Stimulated activated CD4-positive, alpha-beta T cell treated with anti-CD3 and anti-CD28 coated beads, Interleukin-1b, Interleukin-23, amount 100 ng/mL, for 1 hour (primary cell): Measurements from ENCODE around the gene PRKCD.

Experiments used
- DNase-seq, 2 donors: peaks; one replicate each; pipeline ENCODE4 v3.0.0-alpha.2; 2020; ENCODE audit warnings: low read depth in 2 of 2

The PRKCD gene

DNA sequence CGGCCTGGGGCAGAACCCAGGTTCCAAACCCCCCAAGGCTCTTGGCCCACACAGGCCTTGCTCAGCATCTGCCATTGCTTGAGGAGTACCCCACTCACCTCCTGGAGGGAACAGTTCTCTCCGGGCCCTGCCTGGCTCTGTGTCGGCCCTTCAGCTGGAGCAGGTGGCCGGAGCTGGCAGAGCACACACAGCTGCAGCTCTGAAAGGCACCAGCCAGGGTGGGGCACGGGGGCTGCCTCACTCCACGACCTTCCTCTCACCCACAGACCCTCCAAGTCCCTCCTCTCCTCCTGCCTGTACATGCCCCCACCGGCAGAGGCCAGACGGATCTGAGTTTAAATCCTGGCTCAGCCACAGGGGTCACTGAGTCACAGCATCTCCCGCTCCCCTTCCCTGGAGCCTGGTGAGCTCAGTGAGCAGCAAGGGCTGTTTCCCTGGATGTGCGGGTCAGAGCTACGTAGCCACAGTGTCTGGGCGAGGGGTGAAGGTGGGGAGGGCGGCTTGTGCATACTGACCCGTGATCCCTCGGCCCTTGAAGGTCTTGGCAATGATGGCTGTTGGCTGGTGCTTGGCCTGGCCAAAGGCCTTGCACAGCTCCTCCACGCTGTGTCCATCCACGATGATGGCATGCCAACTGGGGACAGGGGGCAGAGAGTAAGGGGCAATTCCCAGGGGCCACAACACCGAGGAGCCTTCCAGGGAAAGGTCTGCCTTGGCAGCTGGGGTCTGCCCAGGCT is 71.8 kb downstream of the PRKCD start:
- no peak for DNase-seq

GRCh38 chr3:53234130-53234840 is 73.3 kb downstream of the PRKCD start:
- DNase-seq = no peak

DNA sequence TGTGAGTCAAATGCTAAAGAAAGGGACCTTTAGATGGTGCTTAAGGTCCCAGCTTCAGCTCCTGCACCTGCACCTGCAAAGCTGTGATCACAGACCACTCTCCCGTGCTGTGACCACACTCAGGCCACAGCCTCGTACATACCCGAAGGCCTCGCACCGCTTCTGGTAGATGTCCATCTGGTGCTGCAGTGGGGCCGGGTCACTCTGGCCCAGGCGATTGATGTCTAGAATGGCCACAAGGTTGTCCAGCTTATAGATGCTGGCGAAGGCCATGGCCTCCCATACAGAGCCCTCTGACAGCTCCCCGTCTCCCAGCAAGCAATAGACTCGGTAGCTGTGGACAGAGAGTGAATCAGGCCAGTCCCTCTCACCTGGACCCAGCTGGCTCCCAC is 73.8 kb downstream of the PRKCD start:
- DNase-seq = no peak

DNA sequence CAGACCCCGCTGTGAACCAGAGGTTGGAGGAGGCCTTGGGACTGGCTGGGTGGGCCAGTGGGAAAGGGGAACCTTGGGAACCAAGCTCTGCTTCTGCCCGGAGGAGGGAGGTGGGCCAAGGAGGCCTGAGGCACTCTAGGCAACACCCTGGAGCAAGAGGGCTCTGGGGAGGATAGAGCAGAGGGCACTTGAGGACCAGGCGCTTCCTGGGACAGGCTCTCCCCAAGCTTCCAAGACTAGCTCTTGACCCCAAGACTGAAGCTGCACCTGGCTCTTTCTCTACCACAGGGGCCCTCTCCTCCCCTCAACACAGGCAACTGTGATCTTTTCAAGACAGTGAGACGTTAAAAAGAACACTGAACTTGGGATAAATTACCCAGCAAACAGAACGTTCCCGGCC is 74.5 kb downstream of the PRKCD start:
- no peak for DNase-seq

DNA sequence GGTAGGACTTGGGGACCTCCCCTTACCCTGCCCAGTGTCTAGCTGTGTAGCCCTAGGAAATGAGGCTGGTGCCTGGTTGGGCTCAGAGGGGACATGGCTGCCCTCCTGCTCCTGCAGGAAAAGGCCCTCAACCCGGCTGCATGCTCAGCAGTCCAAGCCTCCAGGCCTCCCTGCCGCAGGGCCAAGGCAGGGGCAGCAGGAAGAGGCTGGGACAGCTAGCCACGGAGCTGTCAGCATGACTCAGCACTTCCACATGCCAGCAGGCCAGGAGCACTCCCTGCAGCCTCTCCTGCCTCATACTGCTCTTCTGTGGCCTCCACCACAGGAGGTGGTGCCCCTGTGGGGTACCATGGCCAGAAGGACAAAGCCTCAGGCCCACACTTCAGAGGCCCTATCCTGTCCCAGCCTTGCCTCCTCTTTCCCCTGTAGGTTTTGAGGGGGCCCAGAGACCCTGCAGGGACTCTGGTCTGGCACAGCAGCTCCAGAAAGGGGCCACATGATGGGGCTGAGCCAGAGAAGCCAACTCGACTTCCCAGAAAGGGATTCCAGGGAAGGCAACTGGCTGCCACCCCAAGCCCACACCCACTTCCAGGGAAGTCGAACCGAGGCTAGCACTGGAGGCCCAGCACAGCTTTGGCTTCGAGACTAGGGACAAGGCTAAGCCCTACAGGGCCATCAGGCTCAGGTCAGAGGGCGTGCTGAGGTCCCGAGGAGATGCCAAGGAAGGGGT is 75.3 kb downstream of the PRKCD start:
- no peak for DNase-seq

DNA sequence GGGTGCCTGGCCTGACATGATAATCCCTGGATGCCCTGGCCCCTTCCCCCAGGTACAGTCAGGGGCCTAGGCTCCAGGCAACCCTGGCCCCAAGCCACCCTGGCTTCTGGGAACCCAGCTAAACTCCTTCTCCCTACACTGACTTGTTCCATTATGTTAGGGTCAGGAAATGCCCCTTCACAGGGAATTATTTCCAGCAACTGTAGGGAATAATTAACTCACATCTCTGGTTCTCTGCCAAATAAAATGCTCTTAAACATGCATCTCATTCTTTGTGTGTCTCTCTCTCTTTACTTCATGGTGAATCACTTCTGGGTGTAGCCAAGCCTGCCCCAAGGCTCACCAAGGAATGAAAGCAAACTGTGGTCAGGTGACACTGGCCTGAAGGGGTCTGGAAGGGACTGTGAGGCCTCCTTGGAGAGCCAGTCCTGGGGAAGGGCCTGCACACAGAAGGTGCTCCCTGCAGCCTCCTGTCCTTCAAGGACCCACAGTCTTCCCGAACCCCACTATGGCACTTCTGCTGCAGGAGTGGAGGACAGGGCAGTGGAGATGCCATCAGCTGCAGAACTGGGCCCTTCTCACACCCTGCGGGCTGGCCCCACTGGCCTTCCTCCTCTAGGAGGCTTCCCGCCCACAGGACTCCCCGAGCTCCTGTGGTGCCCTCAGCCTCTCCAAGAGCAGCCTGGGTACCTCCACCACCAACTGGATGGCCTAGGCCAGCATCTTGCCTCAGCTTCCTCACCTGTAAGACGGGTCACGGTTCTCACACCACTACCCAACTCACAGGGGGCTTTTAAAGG is 77.2 kb downstream of the PRKCD start:
- DNase-seq = no peak

GRCh38 chr3:53238886-53239285 is 77.9 kb downstream of the PRKCD start:
- DNase-seq = no peak

DNA sequence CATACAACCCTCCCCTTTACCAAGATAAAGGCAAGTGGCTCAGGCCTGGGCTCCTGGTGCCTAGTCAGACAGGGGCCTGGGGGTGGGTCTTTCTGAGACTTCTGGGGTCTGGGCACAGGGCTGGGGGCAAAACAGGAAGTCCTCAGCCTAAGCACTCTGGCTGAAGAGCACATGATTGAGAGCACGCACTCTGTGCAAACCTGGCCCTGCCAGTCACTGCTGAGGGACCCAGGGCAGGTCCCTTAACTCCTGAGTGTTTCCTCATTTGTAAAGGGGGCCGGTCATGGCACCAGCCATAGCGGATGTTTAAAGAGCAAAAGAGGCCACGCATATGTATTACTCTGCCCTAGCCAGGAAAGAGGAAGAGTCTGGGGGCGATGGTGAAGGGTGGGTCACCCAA is 78.8 kb downstream of the PRKCD start:
- DNase-seq = no peak

DNA sequence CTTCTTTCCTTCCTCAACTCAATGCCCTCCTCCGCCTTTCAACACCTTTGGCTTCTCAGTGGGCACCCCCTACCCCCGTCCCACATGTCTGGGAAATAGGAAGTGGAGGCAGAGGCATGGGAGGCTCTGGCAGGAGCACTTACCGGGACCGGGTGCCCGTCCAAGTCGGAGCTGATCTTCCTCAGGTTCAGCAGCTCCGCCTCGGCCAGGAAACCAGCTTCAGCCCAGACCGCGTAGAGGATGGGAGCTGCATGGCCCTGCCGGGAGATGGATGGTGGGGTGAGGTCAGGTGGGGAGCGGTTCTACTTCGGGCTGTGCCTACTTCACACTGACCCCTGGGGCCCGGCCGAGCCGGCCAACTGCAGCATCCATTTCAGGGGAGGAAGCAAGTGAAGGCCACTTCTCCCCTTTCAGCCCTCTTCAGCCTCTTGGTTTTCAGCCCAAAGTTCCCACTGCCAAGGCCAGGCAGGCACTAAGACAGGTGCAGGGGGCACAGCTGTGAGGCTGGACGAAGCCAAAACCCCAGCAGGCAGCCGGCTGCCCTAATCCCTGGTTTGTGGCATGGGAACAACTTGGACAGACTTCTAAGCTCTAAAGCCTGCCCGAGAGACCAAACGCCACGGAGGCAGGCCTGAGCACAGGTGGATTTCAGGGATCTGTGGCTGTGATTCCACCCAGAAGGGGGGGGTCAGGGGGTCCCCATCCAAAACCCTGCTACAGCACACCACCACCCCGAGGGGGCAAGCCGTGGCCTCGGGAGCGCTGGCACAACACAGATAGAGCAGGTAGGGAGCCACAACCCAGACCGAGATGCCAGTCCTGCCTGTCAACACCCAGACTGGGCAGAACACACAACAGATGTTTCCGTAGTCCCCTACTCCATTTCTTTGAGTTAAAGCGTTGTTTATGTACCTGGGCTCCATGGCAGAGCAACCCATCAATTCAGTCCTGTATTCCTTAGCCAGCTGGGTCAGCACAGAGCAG is 80.3 kb downstream of the PRKCD start:
- no peak for DNase-seq

GRCh38 chr3:53242155-53242554 is 81.1 kb downstream of the PRKCD start:
- DNase-seq = no peak
